SU-DHL-6 (cell line): ENCODE measurements around the gene IL11.

Experiments used
- H2AFZ ChIP-seq: fragments of 200-600 bp; sonication (generic); 2 replicates; pipeline ENCODE4 v1.6.1; 2014; ENCODE audit warnings: low read depth, mild to moderate bottlenecking, moderate library complexity, mixed read lengths, antibody characterized with exemption, low read length; ENCODE audit not compliant: severe bottlenecking
- H3F3A ChIP-seq: fragments of 200-600 bp; shearing (Covaris generic); 2 replicates; pipeline ENCODE4 v1.6.0; 2016; ENCODE audit warnings: antibody characterized with exemption, mild to moderate bottlenecking; ENCODE audit not compliant: insufficient read depth
- H3K27ac ChIP-seq: fragments of 200-600 bp; sonication (generic); 2 replicates; pipeline ENCODE4 v1.5.1; 2016; ENCODE audit warnings: low read depth, mild to moderate bottlenecking, low read length, moderate library complexity, mixed read lengths
- H3K27me3 ChIP-seq: fragments of 200-600 bp; sonication (generic), shearing (Covaris generic); 2 replicates; pipeline ENCODE4 v1.6.0; 2014; ENCODE audit warnings: mild to moderate bottlenecking, low read length
- H3K36me3 ChIP-seq: fragments of 200-600 bp; sonication (generic); 2 replicates; pipeline ENCODE4 v1.6.1; 2014; ENCODE audit warnings: mild to moderate bottlenecking, low read length, mixed read lengths
- H3K4me2 ChIP-seq: fragments of 300-600, 200-600 bp; shearing (Covaris generic), sonication (generic); 2 replicates; pipeline ENCODE4 v1.6.0; 2014; ENCODE audit warnings: low read length, low read depth, mild to moderate bottlenecking; ENCODE audit not compliant: poor library complexity, severe bottlenecking
- H3K4me3 ChIP-seq: fragments of 200-600 bp; sonication (generic); 2 replicates; pipeline ENCODE4 v1.5.1; 2014; ENCODE audit warnings: antibody characterized with exemption, low read length, mild to moderate bottlenecking, mixed read lengths; ENCODE audit not compliant: insufficient read depth, poor library complexity, severe bottlenecking
- H3K79me2 ChIP-seq: fragments of 200-600 bp; sonication (generic); 2 replicates; pipeline ENCODE4 v1.6.1; 2014; ENCODE audit warnings: mild to moderate bottlenecking, low read length, moderate library complexity; ENCODE audit not compliant: insufficient read depth
- H3K9ac ChIP-seq: fragments of 200-600 bp; sonication (generic); 2 replicates; pipeline ENCODE4 v1.7.0; 2014; ENCODE audit warnings: mild to moderate bottlenecking, low read length
- H3K9me2 ChIP-seq: fragments of 200-600 bp; sonication (generic); replicated peaks from 2 replicates; pipeline ENCODE4 v1.6.1; 2014; ENCODE audit warnings: low read length; ENCODE audit not compliant: insufficient read depth
- H3K9me3 ChIP-seq: fragments of 200-600 bp; sonication (generic); 2 replicates; pipeline ENCODE4 v1.6.1; 2014; ENCODE audit warnings: low read length, mixed read lengths; ENCODE audit not compliant: insufficient read depth
- H4K20me1 ChIP-seq: fragments of 200-600 bp; sonication (generic); 2 replicates; pipeline ENCODE4 v1.6.1; 2014; ENCODE audit warnings: low read depth, mild to moderate bottlenecking, antibody characterized with exemption, low read length, moderate library complexity, mixed read lengths
- CTCF ChIP-seq: fragments of 200-600 bp; sonication (generic); IDR thresholded peaks from one replicate; pipeline ENCODE4 v1.5.1; 2017; ENCODE audit warnings: antibody characterized with exemption, mild to moderate bottlenecking, low read length, moderate library complexity; ENCODE audit not compliant: insufficient read depth, poor library complexity, severe bottlenecking
- EZH2phosphoT487 ChIP-seq: fragments of 200-600 bp; sonication (generic), shearing (Covaris generic); conservative IDR thresholded peaks from 2 replicates; pipeline ENCODE4 v1.6.1; 2018; ENCODE audit warnings: mild to moderate bottlenecking, antibody characterized with exemption, low read length, moderate library complexity, mixed read lengths

The IL11 gene

GRCh38 chr19:55373993-55374757 is 3.9 kb upstream of the IL11 start:
- Histone ChIP-seq H3K4me3 (no peak overlapping the region), H3K27ac (no peak overlapping the region), H3K9me2 (no peaks in the 10 kb centered on the region), H3K27me3 (no peaks in the 10 kb centered on the region), H3K36me3 (no peaks in the 10 kb centered on the region), H3K9ac (no peak overlapping the region), H3F3A (no peaks in the 10 kb centered on the region), H3K4me2 (no peak overlapping the region), H3K9me3 (no peaks in the 10 kb centered on the region), H2AFZ (no peak overlapping the region), H3K79me2 (no peaks in the 10 kb centered on the region), H4K20me1 (no peaks in the 10 kb centered on the region)
- no peak for TF ChIP-seq CTCF
- no peak for TF ChIP-seq EZH2phosphoT487

GRCh38 chr19:55373306-55373992 is 3.2 kb upstream of the IL11 start:
- Histone ChIP-seq H3F3A (no peaks in the 10 kb centered on the region), H3K36me3 (no peaks in the 10 kb centered on the region), H3K9me2 (no peaks in the 10 kb centered on the region), H2AFZ (no peak overlapping the region), H3K4me2 (no peak overlapping the region), H3K27ac (no peak overlapping the region), H3K27me3 (no peaks in the 10 kb centered on the region), H4K20me1 (no peaks in the 10 kb centered on the region), H3K9ac (no peak overlapping the region), H3K79me2 (no peaks in the 10 kb centered on the region), H3K9me3 (no peaks in the 10 kb centered on the region), H3K4me3 (no peak overlapping the region)
- TF ChIP-seq EZH2phosphoT487, result no peak
- TF ChIP-seq CTCF, result no peak

GRCh38 chr19:55372316-55373081 is 2.2 kb upstream of the IL11 start:
- no peak overlapping the region for H3K27ac ChIP-seq
- no peak overlapping the region for H3K9ac ChIP-seq
- no peaks in the 10 kb centered on the region for H3F3A ChIP-seq

More at GRCh38 chr19:55372316-55373081, 2.2 kb upstream of the IL11 start:
- TF ChIP-seq EZH2phosphoT487, result no peak
- TF ChIP-seq CTCF, result no peak
- Histone ChIP-seq H3K9me2 (no peaks in the 10 kb centered on the region), H2AFZ (no peak overlapping the region), H3K79me2 (no peaks in the 10 kb centered on the region), H3K4me2 (no peak overlapping the region), H3K9me3 (no peaks in the 10 kb centered on the region), H4K20me1 (no peaks in the 10 kb centered on the region), H3K36me3 (no peaks in the 10 kb centered on the region), H3K4me3 (no peak overlapping the region), H3K27me3 (no peaks in the 10 kb centered on the region)
